ENCODE results near the gene GNRHR. TPM values are rescaled to one million over a fixed set of nuclear protein-coding genes. Genes with fewer than 3 reads are reported as not detected.
"Not testable (repeated sequence)": the region's sequence is repeated elsewhere in the genome, so short reads cannot be mapped to it uniquely, and the experiment has no call there.

The GNRHR gene
- polyA plus RNA-seq, 1 donor, result 0.50 TPM

DNA sequence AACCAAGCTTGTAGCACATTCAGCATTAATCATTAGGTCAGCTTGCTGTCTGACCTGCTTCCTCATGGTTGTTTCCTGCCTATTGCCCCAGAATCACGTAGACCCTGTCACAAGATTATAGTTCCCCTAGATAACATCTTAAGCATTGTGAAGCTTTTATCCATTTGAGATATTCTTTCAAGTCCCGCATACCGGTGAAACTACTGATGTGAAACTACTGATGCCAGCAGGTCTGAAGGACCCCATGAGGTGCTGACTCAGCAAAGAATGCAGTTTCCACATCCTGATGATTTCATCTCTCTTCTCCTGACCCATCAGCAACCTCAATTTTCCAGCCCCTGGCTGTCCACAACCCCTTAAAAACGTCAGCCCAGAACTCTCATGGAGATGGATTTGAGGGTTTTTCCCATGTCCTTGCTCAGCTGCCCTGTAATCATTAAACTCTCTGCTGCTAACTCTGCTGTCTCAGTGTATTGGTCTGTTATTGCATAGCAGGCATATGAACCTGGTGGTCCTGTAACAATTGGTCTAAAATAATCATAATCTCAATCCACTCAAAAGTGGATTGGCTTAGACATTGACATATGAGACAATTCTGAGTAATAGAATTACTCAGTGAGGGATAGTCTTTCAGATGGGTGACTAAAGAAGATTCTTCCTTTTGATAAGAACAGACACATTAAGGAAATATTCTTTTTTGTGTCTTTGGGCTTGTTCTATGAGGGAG lies 26.9 kb downstream of the GNRHR start:
- DNase-seq, result peak; percentile 0

DNA sequence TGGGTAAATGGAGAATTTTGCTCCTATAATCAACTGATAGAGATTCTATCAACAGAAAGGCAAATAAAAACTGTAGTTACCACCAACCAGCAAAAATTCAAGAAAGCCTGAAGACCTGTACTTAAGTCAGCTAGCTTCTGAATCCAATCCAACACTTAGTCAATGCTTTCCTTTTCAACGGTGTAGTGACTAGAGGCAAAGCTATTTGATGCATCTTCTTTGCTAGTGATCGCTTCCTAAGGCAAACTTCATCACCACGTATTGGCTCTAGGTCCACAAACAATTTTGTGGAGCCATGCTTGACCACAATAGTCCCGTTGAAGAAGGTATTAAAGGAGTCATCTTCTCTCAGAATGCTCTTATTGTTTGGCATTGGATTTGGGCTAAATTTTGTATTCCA lies 28.2 kb downstream of the GNRHR start:
- no peak for DNase-seq

DNA sequence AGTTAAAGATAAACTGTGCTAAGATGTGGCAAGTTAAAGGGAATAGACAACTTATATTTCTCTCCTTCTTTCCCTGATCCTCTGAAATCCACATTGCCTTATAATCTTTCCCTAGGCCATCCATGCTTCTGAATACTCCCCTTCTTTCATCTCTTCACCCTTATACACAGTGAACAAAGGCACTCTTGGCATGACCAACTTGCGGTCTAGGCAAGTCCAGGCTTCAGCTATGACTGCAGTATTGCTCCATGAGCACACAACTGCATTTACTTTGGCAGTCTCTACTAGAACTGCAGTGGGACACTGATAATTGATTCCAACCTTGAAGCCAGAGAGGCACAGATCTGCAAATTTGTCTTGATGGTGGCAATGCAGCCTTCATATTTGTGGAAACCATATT lies 29.1 kb downstream of the GNRHR start:
- no peak for DNase-seq

DNA sequence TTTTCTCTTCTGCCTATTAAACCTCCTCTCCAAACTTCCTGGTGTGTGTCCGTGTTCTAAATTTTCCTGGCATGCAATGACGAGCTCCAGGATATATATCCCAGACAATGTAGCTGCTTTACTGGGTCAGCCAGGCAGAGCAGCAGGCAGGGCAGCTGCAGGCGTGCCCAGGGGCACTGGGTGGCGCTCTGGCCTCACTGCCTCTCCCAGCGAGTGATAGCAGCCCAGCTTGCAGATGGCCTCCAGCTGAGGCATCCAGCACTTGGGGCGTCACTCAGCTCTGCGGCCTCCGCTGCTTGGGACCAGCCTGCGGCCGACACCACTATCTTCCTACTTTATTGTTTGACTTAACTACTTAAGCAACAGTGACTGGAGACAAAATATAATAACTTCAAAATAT lies 30.2 kb downstream of the GNRHR start:
- DNase-seq, result no peak

DNA sequence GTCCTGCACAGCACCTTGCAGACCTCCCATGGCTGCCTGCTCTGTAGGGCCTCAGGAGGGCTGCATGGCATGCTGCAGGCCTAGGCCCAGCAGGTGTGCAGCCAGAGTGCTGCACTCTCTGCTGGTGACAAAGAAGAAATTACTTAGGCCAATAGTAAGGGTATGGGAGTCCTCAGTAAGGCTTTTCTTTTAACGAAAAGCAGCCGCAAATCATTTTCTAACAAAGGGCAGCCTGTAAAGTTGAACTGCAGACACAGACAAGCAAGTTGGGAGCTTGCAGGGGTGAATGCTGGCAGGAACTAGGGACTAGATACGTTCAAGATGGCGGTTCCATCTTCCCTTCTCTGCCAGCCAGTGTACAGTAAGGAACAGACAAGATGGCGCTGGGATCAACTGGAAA lies 30.8 kb downstream of the GNRHR start:
- no peak for DNase-seq

DNA sequence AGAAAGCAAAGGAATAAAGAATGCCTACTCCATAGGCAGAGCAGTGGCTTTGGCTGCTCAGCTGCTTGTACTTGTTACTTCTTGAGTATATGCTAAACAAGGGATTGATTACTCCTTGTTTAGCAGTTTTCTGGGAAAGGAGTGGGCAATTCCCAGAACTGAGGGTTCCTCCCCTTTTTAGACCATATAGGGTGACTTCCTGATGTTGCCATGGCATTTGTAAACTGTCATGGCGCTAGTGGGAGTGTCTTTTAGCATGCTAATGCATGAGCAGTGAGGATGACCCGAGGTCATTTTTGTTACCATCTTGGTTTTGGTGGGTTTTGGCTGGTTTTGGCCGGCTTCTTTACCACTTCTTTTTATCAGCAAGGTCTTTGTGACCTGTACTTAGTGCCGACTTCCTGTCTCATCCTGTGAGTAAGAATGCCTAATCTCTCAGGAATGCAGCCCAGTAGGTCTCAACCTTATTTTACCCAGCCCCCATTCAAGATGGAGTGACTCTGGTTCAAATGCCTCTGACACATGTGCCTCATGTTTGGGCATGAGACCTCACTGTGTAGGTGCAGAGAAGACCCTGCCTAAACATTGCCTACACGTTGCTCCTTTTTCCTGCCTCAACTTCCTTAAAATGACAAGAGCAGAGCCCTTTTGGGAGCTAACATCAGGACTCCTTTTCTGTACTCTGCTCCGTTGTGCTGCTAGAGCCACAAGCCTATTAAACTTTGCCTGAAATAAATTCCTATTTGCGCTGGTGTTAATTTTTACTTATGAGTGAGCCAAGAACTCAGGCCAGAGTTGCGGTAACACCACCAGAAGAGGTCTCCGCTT lies 32.2 kb downstream of the GNRHR start:
- no peak for DNase-seq

DNA sequence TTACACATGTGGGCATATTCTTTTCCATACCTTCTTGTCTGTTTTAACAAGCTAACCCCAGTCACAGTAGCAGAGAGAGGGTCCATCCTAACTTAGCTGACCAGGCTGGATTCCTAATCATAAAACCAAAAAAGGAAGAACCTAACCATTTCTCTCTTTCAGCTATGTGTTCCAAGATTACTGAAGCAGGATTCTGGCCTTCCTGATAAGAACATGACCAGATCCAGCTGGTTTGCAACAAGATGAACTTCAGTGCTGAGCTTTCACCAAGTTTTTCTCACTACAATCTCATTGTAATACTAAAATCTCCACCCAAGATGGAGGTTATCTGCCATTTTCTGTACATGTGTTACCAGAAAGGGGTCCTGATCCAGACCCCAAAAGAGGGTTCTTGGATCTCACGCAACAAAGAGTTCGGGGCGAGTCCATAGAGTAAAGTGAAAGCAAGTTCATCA lies 32.8 kb downstream of the GNRHR start:
- no peak for DNase-seq

DNA sequence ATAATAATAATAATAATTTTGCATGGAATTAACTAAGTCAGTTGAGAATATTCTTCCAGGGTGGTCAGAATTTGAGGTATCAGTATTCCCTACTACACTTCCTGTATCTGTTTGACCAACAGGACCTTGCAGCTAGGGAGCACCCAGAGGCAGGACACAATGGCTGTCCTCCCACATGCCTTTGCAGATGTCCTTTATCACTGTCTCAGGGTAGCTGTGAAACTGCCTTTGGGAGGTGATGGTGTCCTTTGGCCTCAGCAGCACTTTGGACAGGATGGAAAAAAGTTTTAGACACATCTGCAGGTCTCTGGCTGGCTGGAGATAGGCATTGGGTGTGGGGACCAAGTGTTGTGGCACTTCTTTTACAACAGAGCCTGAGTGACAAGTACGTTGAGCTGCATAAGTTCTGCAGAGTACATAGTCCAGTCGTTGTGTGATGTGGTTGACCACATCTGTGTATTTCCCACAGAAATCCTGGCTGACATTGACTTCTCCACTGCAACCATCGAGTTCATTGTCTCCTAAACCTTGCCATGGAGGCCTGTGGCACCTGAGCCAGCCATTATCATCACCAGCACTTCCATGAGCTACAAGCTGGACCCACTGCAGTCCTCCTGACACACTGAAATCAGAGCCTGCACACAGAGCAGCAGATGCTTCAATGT lies 34.1 kb downstream of the GNRHR start:
- no peak for DNase-seq

DNA sequence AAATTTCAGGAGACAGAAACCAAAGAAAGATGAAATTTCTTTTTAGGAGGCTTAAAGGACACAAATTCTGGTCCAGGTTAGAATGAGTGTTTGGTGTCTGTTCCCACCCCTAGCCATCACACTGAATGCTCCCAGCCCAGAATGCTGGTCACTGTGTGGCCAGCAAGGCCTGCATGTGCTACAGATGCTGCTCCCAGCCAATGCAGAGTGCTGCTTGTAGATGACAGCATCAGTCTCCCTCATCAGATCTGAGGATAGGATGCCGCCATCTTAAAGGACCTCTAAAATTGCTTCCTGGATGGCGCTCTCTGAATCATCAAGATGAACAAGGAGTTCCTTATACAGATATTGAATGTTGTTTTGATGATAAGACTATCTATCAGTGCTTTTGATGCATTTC lies 35.3 kb downstream of the GNRHR start:
- DNase-seq, result no peak

DNA sequence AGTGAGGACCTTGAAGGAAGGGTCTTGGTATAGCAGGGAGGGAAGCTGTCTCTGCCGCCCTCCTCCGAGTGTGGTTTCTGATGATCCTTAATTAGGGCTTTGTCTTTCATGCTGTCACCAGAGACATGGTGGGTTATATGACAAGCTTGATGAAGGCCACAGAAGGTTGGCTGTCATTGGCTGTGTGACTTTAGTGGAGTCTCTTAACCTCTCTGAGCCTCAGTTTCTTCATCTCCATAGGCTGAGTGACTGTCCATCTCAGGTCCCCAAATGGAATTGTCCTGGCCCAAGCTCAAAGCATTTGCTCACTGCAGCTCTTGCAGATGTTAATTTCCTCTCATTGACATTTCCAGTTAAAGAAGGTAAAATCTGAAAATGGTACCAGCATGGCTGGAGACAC lies 36.6 kb downstream of the GNRHR start:
- no peak for DNase-seq

DNA sequence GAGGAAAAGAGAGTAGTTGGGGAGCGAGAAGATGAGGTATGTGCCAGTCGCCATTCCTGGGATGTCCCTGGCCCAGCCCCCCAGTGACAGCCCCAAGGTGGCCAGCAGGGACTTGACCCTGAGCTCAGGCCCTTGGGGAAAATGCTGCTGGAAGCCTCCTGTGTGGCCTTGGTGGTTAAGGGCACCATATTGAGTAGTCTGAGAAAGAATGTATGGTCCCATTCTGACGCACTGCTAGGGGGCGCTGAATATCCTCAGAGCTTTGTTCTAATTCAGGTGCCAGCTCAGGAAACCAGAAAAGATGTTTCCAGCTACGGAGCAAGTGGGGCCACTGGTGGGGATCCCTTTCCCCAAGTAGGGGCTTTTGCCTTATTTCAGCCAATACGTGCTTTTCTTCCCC lies 39.2 kb downstream of the GNRHR start:
- DNase-seq, result no peak

DNA sequence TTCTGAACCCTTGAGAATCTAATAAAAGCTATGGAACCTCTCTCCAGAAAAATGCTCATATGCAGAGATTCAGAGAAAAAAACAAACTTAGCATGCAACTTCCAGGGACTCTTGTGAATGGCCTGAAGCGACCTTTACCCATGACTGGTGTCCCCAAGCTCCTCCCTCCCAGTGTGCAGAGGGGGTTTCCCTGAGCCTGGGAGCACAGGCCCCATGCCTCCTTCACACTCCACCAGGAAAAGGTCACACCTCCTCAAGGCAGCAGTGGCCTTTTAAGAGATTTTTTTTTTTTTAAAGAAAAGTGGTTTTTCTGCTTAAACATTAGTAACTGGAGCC lies 40.0 kb downstream of the GNRHR start:
- DNase-seq, result no peak

DNA sequence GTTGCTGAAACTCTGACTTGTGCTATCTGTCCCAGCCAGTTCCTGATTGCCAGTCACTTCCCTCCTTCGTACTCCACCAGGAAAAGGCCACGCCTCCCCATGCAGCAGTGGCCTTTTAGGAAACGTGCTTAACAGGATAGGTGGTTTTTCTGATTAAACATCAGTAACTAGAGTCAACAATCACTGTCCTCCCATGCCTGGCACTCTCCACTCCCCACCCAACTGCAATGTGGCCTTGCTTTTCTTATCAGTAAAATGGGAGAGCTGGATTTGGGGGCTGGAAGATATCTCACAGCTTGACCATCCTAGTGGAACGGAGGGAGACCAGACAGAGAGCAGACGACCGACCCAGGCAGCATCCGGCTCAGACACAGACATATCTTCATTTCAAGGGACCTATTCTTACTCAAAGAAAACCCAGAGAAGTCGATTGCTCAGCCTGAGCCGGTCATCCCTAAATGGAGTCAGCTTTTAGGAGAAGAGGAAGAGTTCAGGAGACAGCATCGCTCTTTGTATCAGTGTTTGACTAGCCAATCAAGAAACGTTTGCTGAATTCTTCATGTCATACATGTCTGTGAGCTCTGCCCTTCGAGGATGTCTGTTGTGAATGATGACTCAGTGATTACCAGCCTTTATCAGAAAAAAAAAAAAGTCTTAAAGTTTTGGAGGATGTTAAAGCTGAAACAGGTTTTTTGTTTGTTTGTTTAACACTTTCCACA lies 40.5 kb downstream of the GNRHR start:
- no peak for DNase-seq

DNA sequence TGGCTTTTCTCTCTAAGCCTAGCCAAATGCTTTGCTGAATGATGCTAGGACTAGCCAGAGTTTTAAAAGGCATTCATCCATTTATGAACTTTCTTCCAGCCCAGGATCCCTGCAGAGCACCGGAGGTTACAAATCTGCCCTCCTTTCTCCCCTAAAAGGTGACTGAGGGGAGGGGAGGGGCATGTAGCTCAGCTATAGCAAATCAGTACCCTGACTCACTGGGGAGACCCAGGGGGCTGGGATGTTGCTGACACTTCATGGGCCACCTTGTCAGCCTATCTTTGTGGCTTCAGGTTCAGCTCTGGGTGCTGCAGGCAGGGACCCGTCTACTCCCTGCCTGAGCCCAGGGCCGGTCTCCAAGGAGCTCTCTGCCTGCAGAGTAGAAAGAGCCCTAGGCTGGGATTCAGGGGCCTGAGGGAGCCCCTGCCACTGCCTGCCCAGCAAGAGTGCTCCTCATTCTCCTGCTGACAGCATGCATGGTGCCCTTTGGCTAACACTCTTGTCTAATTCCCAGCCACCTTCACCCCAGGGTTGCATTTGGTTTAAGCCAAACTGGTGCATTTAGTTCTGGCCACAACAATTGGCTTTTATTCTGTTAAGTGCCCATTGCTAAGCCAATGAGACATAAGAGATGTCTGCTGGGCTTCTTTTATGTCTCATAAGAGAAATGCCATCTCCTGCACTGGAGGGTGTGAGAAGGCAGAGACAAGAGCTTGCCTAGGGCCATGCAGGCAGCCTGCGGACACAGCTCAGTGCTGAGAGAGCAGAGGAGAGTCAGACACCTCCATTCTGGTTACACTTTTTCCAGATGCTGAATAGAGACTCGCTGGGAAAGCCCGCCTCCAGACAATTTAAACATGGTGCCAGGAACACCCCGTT lies 41.3 kb downstream of the GNRHR start:
- DNase-seq, result no peak

DNA sequence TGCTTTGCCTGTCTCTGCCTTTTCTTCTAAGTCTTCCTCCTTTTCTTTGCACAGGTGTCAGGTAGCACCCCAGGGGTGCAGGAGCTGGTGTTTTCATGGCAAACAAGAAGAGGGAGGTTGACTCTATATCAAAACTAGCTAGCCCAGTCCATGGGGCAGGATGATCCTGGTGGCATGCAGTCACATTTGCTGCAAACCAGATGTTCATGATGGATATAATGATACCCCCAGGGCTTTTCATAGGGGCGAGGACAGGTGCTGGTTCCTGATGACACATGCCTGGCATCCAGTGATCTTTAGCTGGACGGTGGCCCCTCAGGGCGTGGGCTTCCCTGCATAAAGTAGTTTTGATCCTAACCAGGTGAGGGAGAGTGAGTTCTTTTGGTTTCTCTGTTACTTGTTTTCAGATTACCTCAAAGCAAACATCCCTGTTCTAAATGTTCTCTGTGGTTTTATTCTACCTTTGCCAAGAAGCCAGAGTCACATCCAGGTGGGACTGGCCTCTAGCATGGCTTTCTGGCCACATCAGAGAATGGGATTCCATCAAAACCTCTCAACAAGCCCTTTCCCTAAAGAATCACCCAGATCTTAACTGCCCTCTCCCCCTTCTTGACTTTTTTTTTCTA lies 42.1 kb downstream of the GNRHR start:
- DNase-seq, result no peak

DNA sequence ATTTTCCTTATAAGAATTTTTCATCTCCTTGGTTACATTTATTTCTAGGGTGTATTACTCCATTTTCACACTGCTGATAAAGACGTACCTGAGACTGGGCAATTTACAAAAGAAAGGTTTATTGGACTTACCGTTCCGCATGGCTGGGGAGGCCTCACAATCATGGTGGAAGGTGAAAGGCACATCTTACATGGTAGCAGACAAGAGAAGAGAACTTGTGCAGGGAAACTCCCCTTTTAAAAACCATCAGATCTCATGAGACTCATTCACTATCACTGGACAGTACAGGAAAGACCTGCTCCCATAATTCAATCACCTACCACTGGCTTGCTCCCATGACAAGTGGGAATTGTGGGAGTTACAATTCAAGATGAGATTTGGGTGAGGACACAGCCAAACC lies 47.5 kb downstream of the GNRHR start:
- not testable (repeated sequence) for DNase-seq

DNA sequence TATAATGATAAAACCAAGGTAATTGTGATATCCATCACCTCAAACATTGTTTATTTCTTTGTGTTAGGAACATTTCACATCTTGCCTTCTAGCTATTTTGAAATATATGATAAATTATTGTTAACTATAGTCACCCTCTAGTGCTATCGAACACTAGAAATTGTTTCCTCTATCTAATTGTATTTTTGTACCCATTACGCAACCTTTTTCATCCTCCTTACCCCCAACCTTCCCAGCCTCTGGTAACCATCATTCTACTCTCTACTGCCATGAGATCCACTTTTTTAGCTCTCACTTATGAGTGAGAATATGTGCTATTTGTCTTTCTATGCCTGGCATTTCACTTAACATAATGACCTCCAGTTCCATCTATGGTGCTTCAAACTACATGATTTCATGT lies 49.3 kb downstream of the GNRHR start:
- DNase-seq, result no peak

DNA sequence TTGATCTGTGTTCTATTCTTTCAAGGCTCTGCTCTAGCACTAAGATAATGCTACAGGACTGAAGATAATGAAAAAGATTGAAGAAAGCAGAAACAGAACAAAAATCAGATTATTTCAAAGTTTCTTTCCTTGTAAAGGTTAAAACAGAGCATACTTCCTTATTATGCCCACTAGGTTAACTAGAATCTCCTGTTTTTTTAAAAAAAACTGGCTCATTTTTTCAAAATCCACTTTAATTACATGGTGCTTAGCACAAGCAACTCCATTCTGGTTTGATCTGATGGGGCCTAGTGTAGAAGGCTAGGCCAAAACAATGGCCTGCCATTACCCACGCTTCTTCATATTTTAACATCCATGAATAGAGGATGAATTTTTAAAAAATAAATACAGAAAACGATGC lies 52.0 kb downstream of the GNRHR start:
- no peak for DNase-seq

DNA sequence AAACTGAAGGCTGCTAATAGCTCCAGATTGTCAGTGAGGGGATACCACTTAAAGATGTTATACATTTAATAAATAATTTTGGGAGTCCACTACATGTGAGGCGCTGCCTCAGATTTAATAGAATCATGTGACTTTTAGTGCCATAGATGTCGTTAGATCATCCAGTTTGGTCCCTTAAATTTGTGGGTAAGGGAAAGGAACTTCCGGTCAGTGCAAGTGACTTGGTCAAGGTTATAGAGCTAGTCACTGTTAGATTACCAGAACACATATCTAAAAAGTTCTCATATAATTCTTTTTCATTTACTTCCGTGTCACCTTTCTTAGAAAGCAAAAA lies 52.7 kb downstream of the GNRHR start:
- DNase-seq, result no peak

DNA sequence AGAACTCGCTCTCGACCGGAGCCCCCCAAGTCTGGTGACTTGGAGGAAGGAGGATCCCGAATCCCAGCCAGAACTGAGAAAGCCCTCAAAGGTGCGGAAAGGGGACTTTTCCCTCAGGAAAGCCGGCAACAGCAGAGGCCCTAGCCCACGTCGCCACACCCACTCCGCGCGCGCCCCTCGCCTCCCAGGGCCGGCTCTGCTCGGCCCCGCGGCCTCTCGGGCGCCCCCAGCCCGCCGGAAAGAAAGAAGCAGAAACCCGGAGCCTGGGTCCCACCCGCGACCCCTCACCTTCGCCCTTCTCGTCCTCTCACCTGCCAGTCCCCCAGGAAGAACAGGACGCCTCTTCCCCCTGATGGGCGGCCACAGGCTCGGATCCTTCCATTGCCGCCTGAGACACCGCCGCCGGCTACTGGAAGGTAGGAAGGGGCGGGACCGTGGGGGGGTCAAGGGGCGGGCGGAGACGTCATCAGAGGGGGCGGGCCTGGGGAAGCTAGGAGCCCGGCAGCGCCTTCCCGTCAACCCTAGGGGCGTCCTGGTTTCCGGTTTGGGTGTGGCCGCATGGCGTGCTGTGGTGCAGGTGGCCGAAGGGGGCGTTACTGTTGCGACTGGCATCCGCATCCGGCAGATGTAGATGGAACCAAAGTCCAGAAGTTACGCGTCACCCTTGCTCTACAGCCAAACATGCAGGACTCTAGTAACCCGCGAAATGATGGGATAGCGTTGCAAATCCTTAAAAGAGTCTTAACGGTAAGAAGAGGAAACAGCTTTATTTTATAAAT lies 53.3 kb downstream of the GNRHR start, which contains the start of gene UBA6:
TSS of gene UBA6 (minus strand) at position 418 of the 779 bp plus-strand sequence. CDS start at position 382, 36 bp downstream.
- DNase-seq, result peak; percentile 94
